HS-5 (cell line): ENCODE measurements around the gene EPB41L2.
"Not testable (repeated sequence)": the region's sequence is repeated elsewhere in the genome, so short reads cannot be mapped to it uniquely, and the experiment has no call there.

ENCODE experiments used
- DNase-seq: peaks from one replicate; pipeline ENCODE4 v3.0.0-alpha.2; 2012; ENCODE audit warnings: low read depth

EPB41L2 gene

GRCh38 chr6:131036143-131036542 lies 26.9 kb downstream of the EPB41L2 start:
- no peak for DNase-seq

DNA sequence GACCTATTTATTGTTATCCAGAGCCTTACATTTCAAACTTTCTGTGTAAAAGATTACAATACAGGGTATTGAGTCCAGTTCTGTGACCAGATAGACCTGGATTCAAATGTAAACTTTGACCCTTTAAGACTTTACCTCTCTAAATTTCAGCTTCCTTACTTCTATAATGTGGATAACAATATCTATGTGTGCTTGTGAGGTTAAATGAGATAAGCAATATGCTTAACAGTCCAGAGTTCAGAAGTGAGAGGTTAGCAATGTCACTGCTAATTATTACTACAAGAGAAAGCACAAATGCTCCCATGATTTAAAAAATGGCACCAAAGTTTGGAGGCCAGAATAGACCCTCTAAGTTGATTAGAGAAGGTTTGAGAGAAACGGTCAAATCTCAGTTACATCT lies 27.5 kb downstream of the EPB41L2 start:
- DNase-seq, result no peak

GRCh38 chr6:131033631-131034030 lies 29.4 kb downstream of the EPB41L2 start:
- no peak for DNase-seq

- no peak for DNase-seq
These were observed 33.3 kb downstream of the EPB41L2 start for GRCh38 chr6:131029626-131030297.

DNA sequence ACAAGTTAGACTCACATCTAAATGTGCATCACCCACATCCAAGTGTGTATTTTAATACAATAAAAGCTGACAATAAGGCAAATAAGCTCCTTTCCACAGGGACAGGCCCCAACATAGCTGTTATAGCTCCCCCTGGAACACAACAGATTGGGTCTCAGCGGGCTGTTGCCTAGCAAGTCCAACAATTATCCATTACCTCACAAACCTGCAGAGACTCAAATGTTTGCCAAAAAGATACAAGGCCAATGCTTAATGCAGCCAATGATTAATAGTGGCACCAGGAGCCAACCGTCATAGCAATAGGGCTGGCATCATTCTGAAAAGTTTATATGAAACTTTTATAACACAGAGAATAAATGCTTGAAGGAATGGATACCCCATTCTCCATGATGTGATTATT lies 35.7 kb downstream of the EPB41L2 start:
- no peak for DNase-seq

- no peak for DNase-seq
These were observed 36.8 kb downstream of the EPB41L2 start for GRCh38 chr6:131026243-131026642.

- no peak for DNase-seq
These were observed 38.5 kb downstream of the EPB41L2 start for GRCh38 chr6:131024565-131024964.

DNA sequence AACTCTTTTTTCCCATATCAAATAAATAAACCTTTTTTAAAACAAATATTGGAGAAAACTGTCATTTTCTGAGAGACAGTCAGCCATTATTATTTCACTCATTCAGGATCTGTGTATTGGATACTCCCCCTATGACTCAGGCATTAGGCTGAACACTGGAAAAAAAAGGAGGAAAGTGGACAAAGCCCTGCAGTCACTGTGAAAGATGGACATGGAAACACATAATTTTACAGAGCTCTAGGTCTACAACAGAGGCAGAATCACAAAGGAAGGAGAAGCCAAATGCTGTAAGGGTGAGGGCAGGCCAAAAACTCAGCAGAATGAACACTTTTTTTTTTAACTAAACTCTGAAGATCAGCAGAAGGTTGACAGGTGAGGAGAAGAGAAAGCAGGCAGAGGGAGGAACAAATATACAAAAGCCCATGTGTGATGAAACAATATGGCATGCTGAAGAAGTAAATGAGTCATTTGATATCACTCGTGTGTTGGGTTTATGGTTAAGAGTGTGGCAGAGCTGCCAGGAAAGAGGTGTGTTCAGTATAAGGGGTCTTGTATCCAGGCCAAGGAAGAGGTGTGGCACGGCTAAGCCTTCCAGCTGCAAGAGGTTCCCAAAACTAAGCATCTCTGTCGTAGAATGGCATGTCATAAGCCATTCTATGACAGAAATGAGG lies 39.1 kb downstream of the EPB41L2 start:
- peak; percentile 57 for DNase-seq

- DNase-seq, result no peak
These were observed 40.4 kb downstream of the EPB41L2 start for GRCh38 chr6:131022691-131023090.

GRCh38 chr6:131017962-131018361 lies 45.1 kb downstream of the EPB41L2 start:
- no peak for DNase-seq

DNA sequence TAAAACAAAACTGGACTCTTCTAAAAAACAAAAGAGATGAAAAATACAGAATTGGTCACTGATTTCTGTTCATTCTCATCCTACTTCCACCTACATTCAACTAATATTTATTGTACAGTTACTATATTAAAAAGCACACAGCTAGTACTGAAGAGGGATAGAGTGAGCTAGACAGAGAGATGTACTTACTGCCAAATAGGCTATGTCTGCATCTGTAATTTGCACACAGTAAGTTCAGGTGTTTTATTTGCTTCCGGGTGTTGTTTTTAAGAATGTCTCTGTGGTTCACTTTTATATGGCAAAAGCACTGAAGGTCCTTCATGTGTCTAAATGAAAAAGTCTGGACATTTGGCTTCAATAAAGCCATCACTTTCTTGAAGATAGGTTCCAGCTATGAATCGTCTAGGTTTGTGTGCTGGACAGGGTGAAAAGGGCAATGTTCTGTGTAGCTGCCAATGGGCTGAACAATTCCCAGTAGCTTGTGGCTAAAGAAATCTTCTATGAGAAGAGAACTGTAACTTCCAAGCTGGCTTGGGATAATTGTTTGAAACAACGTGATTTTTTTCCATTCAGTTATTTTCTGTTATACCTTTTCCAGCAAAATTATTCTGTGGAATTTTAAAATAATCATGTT lies 47.3 kb downstream of the EPB41L2 start:
- DNase-seq, result no peak

DNA sequence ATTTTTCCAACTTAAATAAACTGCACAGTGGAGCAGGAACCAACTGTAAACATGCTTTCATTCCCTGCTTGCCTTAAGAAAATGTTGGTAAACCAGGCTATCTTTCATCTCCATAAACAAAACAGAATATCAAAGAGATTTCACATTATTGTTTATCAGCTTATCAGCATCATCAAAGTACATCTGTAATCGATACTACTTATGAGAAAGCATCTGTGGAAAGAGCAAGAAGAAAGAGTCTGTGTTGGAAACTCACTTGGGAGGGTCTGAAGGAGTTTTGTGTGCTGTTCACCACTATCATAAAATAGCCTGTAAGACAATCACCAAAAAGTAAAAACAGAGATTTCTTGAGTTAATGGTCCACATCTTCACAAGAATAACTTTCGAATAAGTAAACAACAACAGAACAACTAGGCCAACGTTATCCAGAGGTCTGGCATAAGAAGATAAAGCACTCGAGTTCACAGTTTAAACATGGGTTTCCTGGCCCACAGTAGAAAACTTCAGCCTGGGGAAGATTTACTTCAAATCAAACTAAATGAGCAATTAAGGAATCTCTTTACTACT lies 47.9 kb downstream of the EPB41L2 start:
- DNase-seq, result no peak

DNA sequence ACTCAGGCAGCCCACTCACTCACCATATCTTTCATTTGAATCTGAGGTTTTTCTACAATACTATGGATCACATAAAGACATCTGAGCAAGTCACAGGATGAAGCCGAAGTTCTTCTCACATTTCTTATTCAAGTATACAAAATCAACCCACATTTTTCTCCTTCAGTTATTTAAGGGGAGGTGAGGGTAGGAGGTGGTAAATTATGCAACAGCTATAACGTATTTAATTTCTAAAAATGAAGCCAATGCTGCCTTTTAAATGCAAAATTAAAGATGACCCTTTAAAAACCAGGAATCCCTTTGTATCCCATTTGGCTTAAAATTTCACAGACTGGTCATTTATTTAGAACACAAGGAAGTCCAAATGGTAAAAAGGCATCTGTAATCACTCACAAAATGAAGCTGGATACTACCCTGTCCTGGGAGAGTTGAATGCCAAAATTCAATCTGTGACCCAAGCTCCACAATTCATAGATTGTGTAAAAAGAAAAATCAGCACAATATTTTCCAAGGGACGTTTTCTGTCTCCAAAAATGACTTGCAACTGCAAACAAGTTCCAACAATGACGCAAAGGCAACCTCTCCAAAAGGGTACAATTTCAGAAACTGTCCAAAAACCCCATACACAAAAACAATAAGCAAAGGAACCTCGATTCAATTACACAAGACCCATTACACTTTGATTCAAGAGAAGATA lies 48.8 kb downstream of the EPB41L2 start:
- DNase-seq, result no peak

DNA sequence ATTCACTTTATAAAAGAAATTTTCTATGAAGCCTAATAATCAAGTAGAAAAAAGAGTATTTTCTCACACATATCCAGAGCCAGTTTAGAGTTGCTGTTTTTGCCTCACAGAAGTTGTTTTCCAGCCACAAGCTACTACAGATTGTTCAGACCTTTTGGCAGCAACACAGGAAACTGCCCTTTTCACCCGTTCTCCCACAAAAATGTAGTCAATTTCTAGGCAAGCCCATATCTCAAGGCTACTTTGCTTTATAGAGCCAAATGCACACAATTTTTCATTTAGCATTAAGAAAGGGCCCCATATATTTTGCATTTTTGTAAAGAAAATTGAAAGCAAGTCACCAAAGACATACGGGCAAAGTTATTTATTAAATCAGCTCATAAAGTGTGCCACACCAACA lies 49.5 kb downstream of the EPB41L2 start:
- DNase-seq, result no peak

DNA sequence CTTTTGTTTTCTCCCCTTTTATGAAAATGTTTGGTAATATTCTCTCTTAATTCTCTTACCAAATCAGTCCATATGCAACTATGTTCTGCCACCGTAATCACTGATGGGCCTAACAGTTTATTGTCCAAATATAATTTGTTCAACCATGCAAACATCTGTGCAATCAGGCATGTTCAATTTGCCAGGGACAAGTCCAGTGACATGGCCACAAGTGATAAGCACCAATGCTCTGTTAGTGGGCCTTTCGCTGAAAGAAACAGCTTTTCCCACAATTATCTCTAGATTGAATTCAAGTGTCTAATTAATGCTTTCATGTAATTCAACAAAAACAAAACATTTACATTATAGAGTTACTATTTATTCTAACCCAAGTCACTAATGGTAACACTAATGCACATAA lies 53.3 kb downstream of the EPB41L2 start:
- DNase-seq, result no peak

GRCh38 chr6:131008965-131009364 lies 54.1 kb downstream of the EPB41L2 start:
- not testable (repeated sequence) for DNase-seq

DNA sequence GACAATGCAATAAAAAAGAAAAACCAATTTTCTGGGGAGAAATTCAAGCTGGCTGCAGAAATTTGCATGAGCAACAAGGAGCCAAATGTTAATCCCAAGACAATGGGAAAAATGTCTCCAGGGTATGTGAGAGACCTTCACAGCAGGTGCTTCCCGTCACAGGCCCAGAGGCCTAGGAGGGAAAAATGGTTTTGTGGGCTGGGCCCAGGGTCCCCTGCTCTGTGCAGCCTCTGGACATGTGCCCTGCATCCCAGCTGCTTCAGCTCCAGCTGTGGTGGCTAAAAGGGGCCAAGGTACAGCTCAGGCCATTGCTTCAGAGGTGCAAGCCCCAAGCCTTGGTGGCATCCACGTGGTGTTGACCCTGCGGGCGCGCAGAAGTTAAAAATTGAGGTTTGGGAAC lies 55.1 kb downstream of the EPB41L2 start:
- not testable (repeated sequence) for DNase-seq

DNA sequence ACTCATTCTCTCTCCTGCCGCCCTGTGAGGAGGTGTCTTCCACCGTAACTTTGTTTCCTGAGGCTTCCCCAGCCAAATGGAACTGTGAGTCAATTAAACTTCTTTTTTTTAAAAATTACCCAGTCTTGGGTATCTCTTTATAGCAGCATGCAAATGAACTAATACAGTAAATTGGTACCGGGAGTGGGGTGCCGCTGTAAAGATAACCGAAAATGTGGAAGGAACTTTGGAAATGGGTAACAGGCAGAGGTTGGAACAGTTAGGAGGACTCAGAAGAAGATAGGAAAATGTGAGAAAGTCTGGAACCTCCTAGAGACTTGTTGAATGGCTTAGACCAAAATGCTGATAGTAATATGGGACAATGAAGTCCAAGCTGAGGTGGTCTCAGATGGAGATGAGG lies 55.8 kb downstream of the EPB41L2 start:
- DNase-seq, result no peak

GRCh38 chr6:131005439-131006016 lies 57.5 kb downstream of the EPB41L2 start:
- DNase-seq, result no peak

DNA sequence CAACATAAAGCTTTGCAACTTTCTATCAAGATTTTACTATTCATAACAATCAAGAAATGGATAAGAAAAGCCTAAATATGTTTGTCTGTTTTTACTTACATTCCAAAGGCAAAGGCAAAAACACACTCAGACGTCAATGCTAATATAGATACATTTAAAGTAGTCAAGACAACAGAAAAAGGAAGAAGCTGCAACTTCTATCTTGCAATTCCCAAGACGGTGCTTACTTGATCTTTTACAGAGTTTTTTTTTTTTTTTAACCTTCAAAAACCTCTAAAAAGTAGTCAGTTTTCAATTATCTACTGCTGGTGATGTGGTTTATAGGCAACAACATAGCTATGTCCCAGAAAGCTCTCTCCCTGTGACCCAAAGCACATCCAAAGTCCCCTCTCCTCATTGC lies 58.1 kb downstream of the EPB41L2 start:
- DNase-seq, result no peak

DNA sequence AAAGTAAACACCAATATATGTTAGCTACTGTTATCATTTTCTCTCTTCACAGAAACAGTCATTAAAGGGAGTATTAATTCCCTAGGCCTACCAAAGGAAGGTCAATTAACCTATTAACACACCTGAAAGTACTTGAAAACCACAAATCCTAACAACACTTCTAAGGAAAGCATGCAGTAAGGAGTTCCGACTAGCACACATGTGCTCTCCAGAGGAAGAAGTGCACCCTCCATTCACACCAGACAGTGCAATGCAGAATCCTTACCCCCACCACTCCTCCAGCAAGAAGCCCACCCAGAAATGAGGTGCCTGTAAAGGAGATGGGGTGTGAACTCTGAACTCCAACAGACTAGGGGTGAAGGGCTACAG lies 58.7 kb downstream of the EPB41L2 start:
- DNase-seq, result no peak
